Adrenal gland (tissue), 5 donors: ENCODE measurements around the gene CPED1.

ENCODE experiments used
- CTCF ChIP-seq, 6 experiments: fragments of 450-650 bp in 4 of 6; fragments of 200-600 bp in 2 of 6; sonication (generic) in 1 of 6; IDR thresholded peaks; 1 replicate in 5 of 6; 2 replicates in 1 of 6; pipeline versions ENCODE4 v1.5.1 to v1.8.0; 2016 to 2021; ENCODE audit warnings: antibody characterized with exemption in 6 of 6, mild to moderate bottlenecking in 2 of 6, moderate library complexity in 1 of 6
- POLR2A ChIP-seq, 2 donors: fragments of 450-650 bp; IDR thresholded peaks; one replicate each; pipeline ENCODE4 v1.6.1; 2017; ENCODE audit warnings: antibody characterized with exemption in 2 of 2, mild to moderate bottlenecking in 2 of 2, moderate library complexity in 1 of 2
- donor health status: DM: no; HTN: no; CAD: no.

DNA sequence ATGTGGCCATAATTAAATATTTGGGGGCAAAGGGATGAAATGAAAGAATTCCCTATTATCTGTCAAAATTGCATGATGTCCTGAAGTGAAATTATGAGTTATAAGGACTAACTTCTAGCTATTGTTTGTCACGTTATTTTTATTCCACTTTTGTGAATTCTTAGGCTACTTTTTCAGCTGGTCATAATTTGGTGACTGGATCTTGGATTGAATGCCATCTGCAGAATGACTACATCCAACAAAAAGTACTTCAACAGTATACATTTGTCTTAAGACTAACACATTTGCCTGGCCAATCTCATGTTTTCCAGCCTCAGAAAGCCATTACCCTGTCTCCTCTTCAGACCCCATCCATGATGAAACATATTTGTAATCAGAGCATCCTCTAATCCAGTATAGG lies 292.1 kb downstream of the CPED1 start:
- TF ChIP-seq POLR2A (IDR thresholded peaks at IDR 0.05) (no peak), CTCF (IDR thresholded peaks at IDR 0.05) (no peak)
